Glutamatergic neuron (in vitro differentiated cells): ENCODE results near the gene QKI. TPM values are rescaled to one million over a fixed set of nuclear protein-coding genes. Genes with fewer than 3 reads are reported as not detected.

ENCODE experiments used
- DNase-seq: peaks from one replicate; pipeline ENCODE4 v3.0.0; 2022
- H3K27ac Mint-ChIP-seq: one replicate; pipeline ENCODE4 v1.8.0; 2020; ENCODE audit warnings: mild to moderate bottlenecking, mixed read lengths, inconsistent platforms; ENCODE audit not compliant: unreplicated experiment
- H3K27me3 Mint-ChIP-seq: one replicate; pipeline ENCODE4 v1.8.0; 2020; ENCODE audit warnings: mild to moderate bottlenecking, moderate library complexity, mixed read lengths, inconsistent platforms; ENCODE audit not compliant: unreplicated experiment
- H3K36me3 Mint-ChIP-seq: one replicate; pipeline ENCODE4 v1.8.0; 2020; ENCODE audit warnings: mild to moderate bottlenecking, mixed read lengths, inconsistent platforms; ENCODE audit not compliant: unreplicated experiment
- H3K4me1 Mint-ChIP-seq: one replicate; pipeline ENCODE4 v1.8.0; 2020; ENCODE audit warnings: mild to moderate bottlenecking, low read depth, mixed read lengths, inconsistent platforms; ENCODE audit not compliant: unreplicated experiment
- H3K4me3 Mint-ChIP-seq: one replicate; pipeline ENCODE4 v1.8.0; 2020; ENCODE audit warnings: mild to moderate bottlenecking, mixed read lengths, inconsistent platforms; ENCODE audit not compliant: unreplicated experiment
- H3K9me3 Mint-ChIP-seq: one replicate; pipeline ENCODE4 v1.8.0; 2020; ENCODE audit warnings: mild to moderate bottlenecking, moderate library complexity, mixed read lengths, inconsistent platforms; ENCODE audit not compliant: unreplicated experiment
- CTCF ChIP-seq: fragments of 200-600 bp; sonication (generic); IDR thresholded peaks from one replicate; pipeline ENCODE4 v1.5.0; 2021; ENCODE audit not compliant: partially characterized antibody, unreplicated experiment
- total RNA-seq: library from RNA; stranded (reverse); fragmentation: NEBNext Ultra II Directional; extraction: Animal tissue kit (Norgen Biotek cat#: 25700); gene quantifications from one replicate; pipeline ENCODE4 v1.2.1, GENCODE V29; 2021; ENCODE audit not compliant: unreplicated experiment

QKI gene
- total RNA-seq, 1 donor from 2014 or later = 50.5 TPM

- Mint-ChIP-seq H3K36me3 (no peaks in the 10 kb centered on the region), H3K4me1 (peaks cover 43% of the 10 kb centered on the region), H3K27ac (no peak overlapping the region), H3K27me3 (peaks cover 3% of the 10 kb centered on the region), H3K4me3 (no peak overlapping the region), H3K9me3 (no peaks in the 10 kb centered on the region)
- no peak for DNase-seq
- no peak for TF ChIP-seq CTCF
These were observed 111.8 kb downstream of the QKI start for GRCh38 chr6:163526346-163526745.

- DNase-seq = no peak
- no peaks in the 10 kb centered on the region for H3K9me3 Mint-ChIP-seq
- TF ChIP-seq CTCF = no peak
- no peak overlapping the region for H3K4me3 Mint-ChIP-seq
- H3K36me3 Mint-ChIP-seq = no peaks in the 10 kb centered on the region
- H3K27me3 Mint-ChIP-seq = peaks cover 3% of the 10 kb centered on the region
- no peak overlapping the region for H3K27ac Mint-ChIP-seq
- H3K4me1 Mint-ChIP-seq = peaks cover 48% of the 10 kb centered on the region
These were observed 112.8 kb downstream of the QKI start for GRCh38 chr6:163527291-163527690.

- peaks cover 3% of the 10 kb centered on the region for H3K9me3 Mint-ChIP-seq
- H3K27ac Mint-ChIP-seq = peak overlapping the region; percentile 87
- H3K27me3 Mint-ChIP-seq = peaks cover 3% of the 10 kb centered on the region
- no peaks in the 10 kb centered on the region for H3K36me3 Mint-ChIP-seq
- no peak overlapping the region for H3K4me3 Mint-ChIP-seq
- no peak for DNase-seq
- H3K4me1 Mint-ChIP-seq = peaks cover 55% of the 10 kb centered on the region
- TF ChIP-seq CTCF = no peak
These were observed 115.1 kb downstream of the QKI start for GRCh38 chr6:163529605-163530004.

GRCh38 chr6:163530406-163530805, 115.9 kb downstream of the QKI start:
- Mint-ChIP-seq H3K4me3 (no peak overlapping the region), H3K36me3 (no peaks in the 10 kb centered on the region), H3K27ac (peak overlapping the region; percentile 87), H3K4me1 (peaks cover 55% of the 10 kb centered on the region), H3K27me3 (peaks cover 2% of the 10 kb centered on the region), H3K9me3 (peaks cover 3% of the 10 kb centered on the region)
- no peak for TF ChIP-seq CTCF
- no peak for DNase-seq

GRCh38 chr6:163531122-163531521, 116.6 kb downstream of the QKI start:
- H3K27me3 Mint-ChIP-seq = no peaks in the 10 kb centered on the region
- H3K27ac Mint-ChIP-seq = peak overlapping the region; percentile 87
- peak overlapping the region; percentile 61 for H3K4me3 Mint-ChIP-seq
- peak; percentile 44 for DNase-seq
- peaks cover 3% of the 10 kb centered on the region for H3K9me3 Mint-ChIP-seq
- no peaks in the 10 kb centered on the region for H3K36me3 Mint-ChIP-seq
- peaks cover 52% of the 10 kb centered on the region for H3K4me1 Mint-ChIP-seq
- no peak for TF ChIP-seq CTCF
